Activated naive CD8-positive, alpha-beta T cell treated with anti-CD3 and anti-CD28 coated beads, Interleukin-2, amount 50 U/mL, for 24 hours (primary cell): ENCODE results near the gene MTERF2.

Experiments used
- ATAC-seq: fragments of 150-1000 bp; cut with Tn5 transposase; one replicate; pipeline ENCODE4 v1.10.0; 2021
- DNase-seq: peaks from one replicate; pipeline ENCODE4 v3.0.0; 2021
- H3K27ac Mint-ChIP-seq: one replicate; pipeline ENCODE4 v1.8.0; 2021; ENCODE audit warnings: mild to moderate bottlenecking, mixed read lengths
- H3K27me3 Mint-ChIP-seq: one replicate; pipeline ENCODE4 v1.8.0; 2021; ENCODE audit warnings: mixed read lengths
- H3K36me3 Mint-ChIP-seq: one replicate; pipeline ENCODE4 v1.8.0; 2021; ENCODE audit warnings: low read depth, mixed read lengths
- H3K4me1 Mint-ChIP-seq: one replicate; pipeline ENCODE4 v1.8.0; 2021; ENCODE audit warnings: mixed read lengths
- H3K4me3 Mint-ChIP-seq: one replicate; pipeline ENCODE4 v1.8.0; 2021; ENCODE audit warnings: mild to moderate bottlenecking, moderate library complexity, mixed read lengths
- H3K9me3 Mint-ChIP-seq: one replicate; pipeline ENCODE4 v1.8.0; 2021; ENCODE audit warnings: mixed read lengths

The MTERF2 gene

DNA sequence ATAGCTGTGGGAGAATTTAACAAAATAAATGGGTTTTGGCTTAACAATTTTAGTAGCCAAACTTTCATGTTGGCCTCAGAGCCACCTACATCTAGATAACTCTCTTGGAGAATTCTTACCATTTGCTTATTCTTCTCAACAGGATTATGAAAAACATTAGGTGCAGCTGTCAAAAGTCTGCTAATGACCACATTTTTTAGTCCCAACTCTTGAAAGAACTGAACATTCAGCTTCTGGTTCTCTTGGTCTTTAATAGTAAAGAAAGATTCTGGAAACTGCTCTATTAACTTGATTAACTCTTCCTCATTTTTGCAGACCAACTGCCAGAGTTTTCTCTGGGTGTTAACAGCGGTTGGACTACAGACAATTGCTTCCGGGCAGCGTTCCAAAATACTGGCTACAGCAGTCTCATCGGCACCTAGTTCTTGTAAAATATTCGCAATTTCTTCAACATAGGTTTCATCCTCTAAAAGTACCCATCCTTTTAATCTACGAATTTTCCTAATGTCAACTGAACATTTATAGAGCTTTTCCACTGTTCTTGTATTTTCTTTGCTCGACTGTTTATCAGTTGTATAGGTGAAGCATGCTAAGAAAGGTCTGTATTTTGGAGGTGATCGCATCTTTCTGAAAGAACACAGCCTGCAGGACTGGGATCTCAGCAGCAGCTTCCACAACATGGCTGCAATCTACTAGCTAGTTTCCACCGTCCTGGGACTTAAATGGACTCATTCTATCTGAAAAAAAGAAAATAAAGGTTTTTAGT lies 8.7 kb downstream of the MTERF2 start:
- no peaks in the 10 kb centered on the region for H3K27me3 Mint-ChIP-seq
- no peak overlapping the region for H3K4me3 Mint-ChIP-seq
- no peak overlapping the region for H3K27ac Mint-ChIP-seq
- H3K36me3 Mint-ChIP-seq = peaks cover 23% of the 10 kb centered on the region
- H3K4me1 Mint-ChIP-seq = peaks cover 32% of the 10 kb centered on the region
- no peak for DNase-seq
- ATAC-seq = no peak
- H3K9me3 Mint-ChIP-seq = no peaks in the 10 kb centered on the region

DNA sequence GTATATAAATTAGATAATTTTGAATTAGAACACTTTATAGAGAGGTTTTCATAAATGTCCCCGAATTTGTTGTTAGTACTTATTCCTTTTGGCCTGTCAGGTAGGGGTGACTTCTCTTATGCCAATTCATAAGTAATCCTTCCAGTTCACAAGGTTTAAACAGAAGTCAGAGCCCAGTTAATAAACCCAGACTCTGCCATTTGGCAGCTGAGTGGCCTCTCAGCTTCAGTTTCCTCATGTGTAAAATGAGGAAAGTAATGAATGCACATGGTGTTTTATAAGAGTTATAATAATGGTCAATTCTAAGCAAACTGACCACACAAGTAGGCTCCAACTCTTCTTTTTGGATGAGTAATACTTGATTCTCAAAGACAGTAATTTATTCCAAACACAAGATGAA lies 10.3 kb downstream of the MTERF2 start:
- Mint-ChIP-seq H3K4me1 (peaks cover 26% of the 10 kb centered on the region), H3K36me3 (peaks cover 21% of the 10 kb centered on the region), H3K27ac (no peak overlapping the region), H3K9me3 (no peaks in the 10 kb centered on the region), H3K4me3 (no peak overlapping the region), H3K27me3 (no peaks in the 10 kb centered on the region)
- DNase-seq = no peak
- ATAC-seq = no peak

DNA sequence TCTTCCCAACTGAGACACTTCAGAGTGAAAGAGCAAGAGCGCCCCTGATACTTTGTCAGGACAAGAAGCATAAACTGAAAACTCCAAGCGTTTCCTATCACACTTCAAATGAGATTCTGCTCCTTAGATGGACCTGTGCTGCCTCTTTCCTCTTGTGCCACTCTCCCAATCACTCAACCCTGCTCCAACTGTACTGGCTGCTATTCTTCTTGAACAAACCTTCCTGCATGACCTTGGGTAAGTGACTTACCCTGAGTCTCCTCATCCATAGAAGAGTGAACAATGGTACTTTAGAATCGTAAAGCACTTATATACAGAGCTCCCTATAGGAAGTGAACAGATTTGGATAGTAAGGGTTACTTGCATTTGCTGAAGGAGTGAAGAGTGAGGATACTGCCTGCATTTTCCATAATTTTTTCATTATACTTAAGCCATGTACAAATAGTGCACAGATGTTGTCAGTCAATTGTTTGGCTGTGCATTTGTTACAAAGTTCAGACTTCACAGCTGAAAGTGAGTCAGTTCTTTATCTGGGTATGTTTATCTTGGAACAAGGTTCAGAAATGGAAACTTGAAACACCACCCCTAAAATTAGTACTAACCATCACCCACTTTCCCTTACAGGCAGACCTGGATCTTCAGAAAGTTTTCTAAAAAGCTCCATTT lies 10.8 kb downstream of the MTERF2 start:
- Mint-ChIP-seq H3K9me3 (no peaks in the 10 kb centered on the region), H3K36me3 (peaks cover 24% of the 10 kb centered on the region), H3K27ac (peak overlapping the region; percentile 1), H3K4me3 (no peak overlapping the region), H3K27me3 (no peaks in the 10 kb centered on the region), H3K4me1 (peaks cover 26% of the 10 kb centered on the region)
- DNase-seq (no peak), ATAC-seq (peak; percentile 40)

DNA sequence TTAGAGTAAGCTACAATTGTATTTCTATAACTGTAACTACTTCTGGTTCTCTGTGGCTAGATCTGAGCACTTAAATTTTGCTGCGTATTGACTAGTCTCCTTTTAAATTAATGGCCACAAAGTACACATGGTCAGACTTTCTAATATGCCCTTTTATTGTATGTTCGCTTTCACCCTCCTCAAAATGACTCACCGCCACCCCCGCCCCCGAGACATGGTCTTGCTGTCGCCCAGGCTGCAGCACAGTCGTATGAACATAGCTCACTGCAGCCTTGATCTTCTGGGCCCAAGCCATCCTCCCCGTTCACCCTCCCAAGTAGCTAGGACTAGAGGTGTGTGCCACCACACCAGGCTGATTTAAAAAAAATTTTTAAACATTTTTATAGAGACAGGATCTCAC lies 11.8 kb downstream of the MTERF2 start:
- peaks cover 29% of the 10 kb centered on the region for H3K36me3 Mint-ChIP-seq
- no peaks in the 10 kb centered on the region for H3K27me3 Mint-ChIP-seq
- H3K9me3 Mint-ChIP-seq = no peaks in the 10 kb centered on the region
- H3K4me1 Mint-ChIP-seq = peaks cover 27% of the 10 kb centered on the region
- no peak for DNase-seq
- no peak for ATAC-seq
- no peak overlapping the region for H3K4me3 Mint-ChIP-seq
- peak overlapping the region; percentile 41 for H3K27ac Mint-ChIP-seq

DNA sequence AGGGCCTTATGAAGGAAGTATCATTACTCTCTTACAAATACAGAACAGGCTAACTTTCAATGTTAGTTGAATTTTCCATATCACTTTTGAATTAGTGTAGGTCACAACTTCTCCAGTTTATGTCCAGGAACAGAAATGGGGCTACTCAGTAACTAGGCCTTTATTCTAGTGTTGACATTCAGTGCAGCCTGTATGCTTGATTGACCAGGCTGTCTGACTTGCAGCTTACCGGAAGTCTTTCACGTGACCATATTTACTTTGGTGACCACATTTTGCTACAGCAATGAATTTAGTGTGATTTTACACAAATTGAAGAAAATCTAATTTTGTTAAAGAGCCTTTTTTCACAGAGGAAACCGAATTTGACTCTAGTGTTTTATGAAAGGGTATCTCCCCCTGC lies 12.4 kb downstream of the MTERF2 start:
- H3K4me3 Mint-ChIP-seq = no peak overlapping the region
- peaks cover 29% of the 10 kb centered on the region for H3K36me3 Mint-ChIP-seq
- H3K27me3 Mint-ChIP-seq = no peaks in the 10 kb centered on the region
- ATAC-seq = no peak
- DNase-seq = no peak
- no peaks in the 10 kb centered on the region for H3K9me3 Mint-ChIP-seq
- H3K27ac Mint-ChIP-seq = peak overlapping the region; percentile 41
- peaks cover 27% of the 10 kb centered on the region for H3K4me1 Mint-ChIP-seq

DNA sequence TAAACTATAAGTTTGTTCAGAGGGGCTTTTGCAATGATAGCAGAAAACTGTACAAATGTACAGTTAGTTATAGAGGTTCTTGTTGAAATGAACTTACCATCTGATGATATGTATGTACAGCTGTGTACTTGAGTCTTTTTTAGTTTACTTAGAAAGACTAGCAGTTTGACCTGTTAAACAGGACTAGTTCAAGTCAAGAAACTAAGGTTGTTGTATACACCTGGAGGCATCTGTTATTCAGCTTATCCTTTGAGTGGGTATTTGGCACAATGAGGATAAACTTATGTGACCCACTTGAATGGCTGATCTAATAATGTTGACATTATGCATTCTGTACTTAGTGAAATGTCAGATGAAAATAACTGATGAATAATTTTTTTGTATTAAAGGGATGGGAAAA lies 13.4 kb downstream of the MTERF2 start:
- H3K9me3 Mint-ChIP-seq = no peaks in the 10 kb centered on the region
- peaks cover 29% of the 10 kb centered on the region for H3K36me3 Mint-ChIP-seq
- peaks cover 27% of the 10 kb centered on the region for H3K4me1 Mint-ChIP-seq
- DNase-seq (no peak), ATAC-seq (no peak)
- H3K4me3 Mint-ChIP-seq = no peak overlapping the region
- no peak overlapping the region for H3K27ac Mint-ChIP-seq
- H3K27me3 Mint-ChIP-seq = no peaks in the 10 kb centered on the region

DNA sequence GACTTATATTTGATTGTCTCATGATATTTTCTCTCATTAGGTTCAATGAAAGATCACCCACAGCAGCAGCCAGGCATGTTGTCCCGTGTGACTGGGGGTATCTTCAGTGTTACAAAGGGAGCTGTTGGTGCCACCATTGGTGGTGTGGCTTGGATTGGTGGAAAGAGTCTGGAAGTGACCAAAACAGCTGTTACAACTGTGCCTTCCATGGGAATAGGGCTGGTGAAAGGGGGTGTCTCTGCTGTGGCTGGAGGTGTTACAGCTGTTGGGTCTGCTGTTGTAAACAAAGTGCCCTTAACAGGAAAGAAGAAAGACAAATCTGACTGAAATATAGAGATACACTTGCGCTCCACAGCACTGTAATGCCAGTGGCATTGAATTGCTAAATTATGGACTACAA lies 15.9 kb downstream of the MTERF2 start:
- Mint-ChIP-seq H3K9me3 (no peaks in the 10 kb centered on the region), H3K27ac (no peak overlapping the region), H3K4me1 (peaks cover 23% of the 10 kb centered on the region), H3K27me3 (no peaks in the 10 kb centered on the region), H3K4me3 (no peak overlapping the region), H3K36me3 (peaks cover 43% of the 10 kb centered on the region)
- DNase-seq (no peak), ATAC-seq (no peak)

DNA sequence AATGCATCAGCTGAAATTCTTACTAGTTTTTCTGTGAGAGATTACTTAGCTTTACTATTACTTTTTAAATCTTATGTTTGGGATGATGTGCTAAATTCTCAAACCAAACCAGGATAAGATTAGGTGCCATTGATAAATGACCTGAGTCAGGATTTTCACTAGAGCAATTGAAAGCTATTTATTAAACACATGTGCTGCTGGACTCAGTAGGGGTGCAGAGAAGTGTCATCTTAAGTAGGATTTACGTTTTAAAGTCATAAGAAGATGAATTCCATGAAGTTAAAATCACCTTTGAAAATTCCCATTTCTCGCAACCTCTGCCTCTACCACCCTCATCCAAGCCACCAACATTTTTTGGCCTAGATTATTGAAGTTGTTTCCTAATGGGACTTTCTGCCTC lies 22.4 kb downstream of the MTERF2 start:
- Mint-ChIP-seq H3K36me3 (peaks cover 34% of the 10 kb centered on the region), H3K27me3 (no peaks in the 10 kb centered on the region), H3K4me3 (no peak overlapping the region), H3K9me3 (no peaks in the 10 kb centered on the region), H3K4me1 (peaks cover 15% of the 10 kb centered on the region), H3K27ac (no peak overlapping the region)
- ATAC-seq (no peak), DNase-seq (no peak)

DNA sequence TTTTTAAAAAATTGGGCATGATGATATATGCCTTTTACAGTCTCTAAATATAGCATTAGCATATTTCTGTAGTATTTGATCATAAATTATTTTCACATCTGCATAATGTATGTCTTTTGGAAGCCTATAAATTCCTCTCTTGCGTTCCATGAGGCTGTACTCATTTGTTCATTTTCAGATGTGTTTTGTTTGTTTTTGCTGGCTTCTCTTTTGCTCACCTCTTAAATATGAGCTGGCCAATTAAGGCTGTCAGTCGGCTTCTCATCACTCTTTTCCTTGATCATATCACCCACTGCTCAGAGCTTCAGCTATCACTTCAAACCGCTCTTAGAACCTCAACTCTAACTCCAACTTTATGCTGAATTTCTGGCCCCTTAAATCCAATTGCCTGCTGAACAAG lies 24.7 kb downstream of the MTERF2 start:
- no peak for DNase-seq
- peaks cover 30% of the 10 kb centered on the region for H3K4me1 Mint-ChIP-seq
- peaks cover 31% of the 10 kb centered on the region for H3K36me3 Mint-ChIP-seq
- H3K27me3 Mint-ChIP-seq = no peaks in the 10 kb centered on the region
- ATAC-seq = no peak
- no peak overlapping the region for H3K4me3 Mint-ChIP-seq
- no peak overlapping the region for H3K27ac Mint-ChIP-seq
- no peaks in the 10 kb centered on the region for H3K9me3 Mint-ChIP-seq

DNA sequence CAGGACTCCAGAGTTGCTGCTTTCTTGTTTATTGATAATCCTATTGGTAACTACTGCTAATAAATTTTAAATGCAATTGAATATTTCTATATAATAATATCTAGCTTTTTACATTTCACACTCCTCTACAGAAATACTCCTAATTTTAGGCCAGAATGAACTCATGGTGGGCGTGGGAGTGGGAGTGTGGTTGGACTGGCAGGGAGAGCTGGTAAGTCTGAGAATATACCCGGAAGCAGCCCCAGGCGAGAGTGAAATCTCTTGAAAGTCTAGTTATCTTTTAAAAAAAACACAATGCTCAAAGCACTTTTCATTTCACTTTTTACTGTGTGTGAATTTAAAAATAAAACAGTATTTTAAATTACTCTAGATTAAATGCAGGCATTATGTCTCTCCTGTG lies 26.5 kb downstream of the MTERF2 start:
- H3K36me3 Mint-ChIP-seq = peaks cover 23% of the 10 kb centered on the region
- H3K27me3 Mint-ChIP-seq = no peaks in the 10 kb centered on the region
- ATAC-seq (no peak), DNase-seq (no peak)
- H3K4me3 Mint-ChIP-seq = no peak overlapping the region
- H3K9me3 Mint-ChIP-seq = no peaks in the 10 kb centered on the region
- H3K4me1 Mint-ChIP-seq = peaks cover 29% of the 10 kb centered on the region
- no peak overlapping the region for H3K27ac Mint-ChIP-seq

DNA sequence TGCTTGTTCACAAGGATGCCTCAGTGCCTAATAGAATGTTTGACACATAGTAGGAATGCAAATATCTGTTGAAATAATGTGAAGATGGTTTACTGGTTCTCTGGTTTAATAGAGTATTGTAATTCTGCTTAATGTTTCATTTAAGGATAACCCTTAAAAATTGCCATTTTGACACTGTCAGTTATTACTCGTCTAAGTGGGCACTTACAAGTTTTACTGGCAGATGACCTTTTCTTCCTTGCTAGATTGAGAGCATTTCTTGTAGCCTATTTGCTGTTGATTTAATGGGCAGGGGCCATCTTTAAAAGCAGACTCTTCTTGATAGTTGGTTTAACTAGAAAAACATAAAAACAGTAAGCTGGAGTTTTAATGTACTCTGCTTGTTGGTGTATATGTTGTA lies 29.4 kb downstream of the MTERF2 start:
- peak overlapping the region; percentile 91 for H3K27ac Mint-ChIP-seq
- peak overlapping the region; percentile 96 for H3K4me3 Mint-ChIP-seq
- H3K4me1 Mint-ChIP-seq = peaks cover 36% of the 10 kb centered on the region
- ATAC-seq (no peak), DNase-seq (no peak)
- H3K9me3 Mint-ChIP-seq = no peaks in the 10 kb centered on the region
- H3K27me3 Mint-ChIP-seq = no peaks in the 10 kb centered on the region
- H3K36me3 Mint-ChIP-seq = peaks cover 11% of the 10 kb centered on the region

DNA sequence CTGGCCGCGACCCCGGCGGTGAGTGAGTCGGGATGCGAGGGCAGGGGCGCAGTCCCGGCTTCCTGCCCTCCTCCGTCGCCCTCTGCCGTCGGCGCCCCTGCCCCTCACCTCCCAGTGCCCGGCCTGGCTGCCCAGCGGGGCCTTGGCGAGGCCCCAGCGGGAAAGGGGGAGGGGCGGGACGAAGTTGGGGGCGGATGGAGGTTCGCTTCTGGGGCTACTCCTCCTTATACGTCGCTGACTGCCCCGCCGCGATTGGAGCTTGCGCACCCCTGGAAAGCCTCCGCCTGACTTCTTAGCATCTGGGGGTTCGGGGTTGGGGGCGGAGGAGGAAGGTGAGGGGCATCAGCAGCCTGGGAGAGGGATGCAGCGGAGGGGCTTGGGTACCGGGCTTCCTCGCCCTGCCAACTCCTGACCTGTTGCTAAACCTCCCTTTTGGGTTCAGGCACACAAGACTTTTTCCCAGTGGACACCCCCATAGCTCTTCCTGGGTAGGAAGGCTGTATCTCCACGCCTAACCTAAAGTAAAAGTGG lies 30.8 kb downstream of the MTERF2 start:
- Mint-ChIP-seq H3K27me3 (no peaks in the 10 kb centered on the region), H3K4me3 (peak overlapping the region; percentile 96), H3K9me3 (no peaks in the 10 kb centered on the region), H3K4me1 (peaks cover 33% of the 10 kb centered on the region), H3K27ac (peak overlapping the region; percentile 91), H3K36me3 (peaks cover 9% of the 10 kb centered on the region)
- peak; percentile 49 for ATAC-seq
- peak; percentile 67 for DNase-seq

DNA sequence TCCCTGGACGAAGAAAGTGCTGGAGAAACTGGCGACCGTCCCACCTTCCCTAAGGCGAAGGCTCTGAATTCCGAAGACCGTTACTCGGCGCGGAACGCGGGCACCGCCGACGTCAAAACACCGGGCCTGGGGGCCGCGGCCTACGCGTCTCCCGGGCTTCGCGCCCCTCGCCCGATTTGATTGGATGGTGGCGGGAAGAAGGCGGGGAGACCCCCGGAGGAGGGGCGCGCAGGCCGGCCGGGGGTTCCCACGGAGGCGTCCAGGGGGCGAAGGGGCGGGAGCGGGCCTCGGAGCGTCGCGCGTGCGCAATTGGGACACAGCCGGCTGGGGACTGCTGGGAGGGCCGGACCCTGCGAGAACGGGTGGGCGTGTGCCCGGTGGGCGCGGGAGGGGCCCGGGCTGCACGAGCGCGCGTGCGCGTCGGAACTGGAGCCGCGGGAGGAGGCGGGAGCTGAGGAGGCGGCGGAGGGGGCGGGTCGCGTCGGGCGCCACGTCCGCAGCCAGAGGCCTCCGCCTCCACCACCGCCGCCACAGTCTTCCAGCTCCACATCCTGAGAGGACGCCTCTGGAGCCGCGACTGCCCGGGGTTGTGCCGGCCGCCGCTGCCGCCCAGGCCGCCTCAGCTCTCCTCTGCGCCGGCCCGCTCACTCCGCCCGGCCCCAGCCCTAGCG lies 31.4 kb downstream of the MTERF2 start, which contains the start of gene TMEM263:
Gene TMEM263, plus strand, starts transcription at position 531 of the 671 bp plus-strand sequence. CDS start 11,210 bp downstream, outside the sequence.
- ATAC-seq (peak; percentile 84), DNase-seq (peak; percentile 95)
- Mint-ChIP-seq H3K27ac (peak within 1 kb of the TSS; percentile 91), H3K4me1 (peaks cover 30% of the 10 kb centered on the region), H3K4me3 (peak within 1 kb of the TSS; percentile 96), H3K9me3 (peaks cover 3% of the 10 kb centered on the region), H3K36me3 (peaks cover 9% of the 10 kb centered on the region), H3K27me3 (no peaks in the 10 kb centered on the region)

DNA sequence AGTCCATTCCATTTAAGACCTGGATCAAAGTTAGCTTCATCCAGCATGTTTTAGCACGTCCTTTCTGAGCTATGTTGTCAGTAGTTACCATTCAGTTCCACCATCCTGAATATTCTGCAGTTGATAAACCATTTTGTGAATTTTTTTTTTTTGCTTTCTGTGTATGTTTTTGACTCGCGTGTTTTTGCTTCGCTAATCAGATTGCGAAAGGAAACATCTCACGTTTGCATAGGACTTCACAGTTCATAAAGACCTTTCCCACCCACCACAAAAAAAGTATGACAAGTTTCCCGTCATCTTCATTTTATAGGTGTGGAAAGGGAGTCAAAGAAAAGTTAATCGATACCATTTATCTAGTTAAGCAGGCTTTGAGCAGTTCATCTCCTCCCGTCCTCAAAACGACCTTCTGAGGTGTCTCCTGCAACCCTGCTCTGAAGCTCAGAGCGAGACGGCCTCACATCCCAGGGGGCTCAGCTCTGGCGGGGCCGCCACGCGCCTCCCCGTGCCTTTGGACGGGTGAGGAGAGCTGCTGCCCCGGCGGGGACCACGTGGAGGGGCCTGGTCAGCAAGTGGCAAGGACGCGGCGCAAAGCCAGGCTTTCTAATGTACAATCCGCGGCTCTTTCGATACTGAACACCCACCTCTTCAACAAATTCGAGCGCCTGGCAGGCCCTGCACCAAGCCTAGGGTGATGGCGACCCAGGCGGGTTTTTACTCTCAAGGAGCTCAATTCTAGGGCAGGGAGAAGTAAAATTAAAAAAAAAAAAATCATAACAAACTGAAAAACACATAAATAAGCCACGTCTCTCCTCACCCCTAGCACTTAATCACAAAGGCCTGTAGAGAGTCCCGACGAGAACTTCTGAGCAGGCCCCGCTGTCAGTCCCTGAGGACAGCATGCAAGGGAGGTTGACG lies 32.2 kb downstream of the MTERF2 start:
- DNase-seq = peak; percentile 10
- peak; percentile 18 for ATAC-seq
- H3K36me3 Mint-ChIP-seq = peaks cover 9% of the 10 kb centered on the region

More for the DNA sequence above, 32.2 kb downstream of the MTERF2 start:
- H3K27me3 Mint-ChIP-seq = no peaks in the 10 kb centered on the region
- peaks cover 29% of the 10 kb centered on the region for H3K4me1 Mint-ChIP-seq
- H3K27ac Mint-ChIP-seq = peak overlapping the region; percentile 83
- H3K9me3 Mint-ChIP-seq = peaks cover 8% of the 10 kb centered on the region
- H3K4me3 Mint-ChIP-seq = peak overlapping the region; percentile 96
